B cell (primary cell): ENCODE data around the gene FASTKD2. TPM values are rescaled to one million over a fixed set of nuclear protein-coding genes. Genes with fewer than 3 reads are reported as not detected.

ENCODE experiments used
- ATAC-seq: fragments of 200-7000 bp; cut with Tn5 transposase; one replicate; pipeline ENCODE4 v1.10.0; 2021; ENCODE audit warnings: low read depth, mild to moderate bottlenecking, moderate number of reproducible peaks, moderate library complexity
- CTCF ChIA-PET: fragments of 350-600 bp; sonication (Branson Sonifier 250); formaldehyde crosslinking; loops from one replicate; lab custom pipeline; 2021; ENCODE audit warnings: antibody characterized with exemption, inconsistent platforms; lab: Charles Lee
- POLR2A ChIA-PET: fragments of 350-600 bp; sonication (Branson Sonifier 250); formaldehyde crosslinking; loops from one replicate; lab custom pipeline; 2021; ENCODE audit warnings: antibody characterized with exemption; lab: Charles Lee
- DNase-seq: peaks from one replicate; pipeline ENCODE4 v3.0.0; 2013
- H2AFZ ChIP-seq: 2 replicates; pipeline ENCODE4 v1.6.1; 2012; ENCODE audit warnings: mild to moderate bottlenecking, low read depth, low read length; ENCODE audit not compliant: insufficient read depth, poor library complexity, severe bottlenecking
- H3K27ac ChIP-seq, 2 donors: 1 replicate in 1 of 2; 2 replicates in 1 of 2; pipeline ENCODE4 v1.5.1; 2012 to 2013; ENCODE audit warnings: low read length in 2 of 2, mild to moderate bottlenecking in 2 of 2, moderate library complexity in 1 of 2
- H3K27me3 ChIP-seq, 4 experiments: fragments of 200-600 bp in 1 of 4; sonication (generic) in 1 of 4; replicated peaks in 1 of 4; 1 replicate in 2 of 4; 2 replicates in 2 of 4; pipeline versions ENCODE4 v1.6.1 to v1.7.0; 2013 to 2016; ENCODE audit warnings: low read length in 3 of 4, mild to moderate bottlenecking in 2 of 4, mixed read lengths in 1 of 4, moderate library complexity in 1 of 4; ENCODE audit not compliant: insufficient read depth in 4 of 4, control insufficient read depth in 3 of 4; ENCODE audit errors: control extremely low read depth in 1 of 4
- H3K36me3 ChIP-seq, 2 experiments: replicated peaks in 1 of 2; 1 replicate in 1 of 2; 2 replicates in 1 of 2; pipeline versions ENCODE4 v1.6.1 to v1.7.1; 2013; ENCODE audit warnings: low read length in 1 of 2; ENCODE audit not compliant: insufficient read depth in 2 of 2, control insufficient read depth in 1 of 2; ENCODE audit errors: control extremely low read depth in 1 of 2, extremely low read depth in 1 of 2
- H3K4me1 ChIP-seq, 2 donors: fragments of 200-600 bp in 1 of 2; sonication (generic) in 1 of 2; 1 replicate in 1 of 2; 2 replicates in 1 of 2; pipeline versions ENCODE4 v1.5.1 to v1.6.1; 2013 to 2017; ENCODE audit warnings: low read length in 2 of 2; ENCODE audit not compliant: control insufficient read depth in 2 of 2, insufficient read depth in 2 of 2
- H3K4me2 ChIP-seq: replicated peaks from 2 replicates; pipeline ENCODE3; 2012; ENCODE audit warnings: mild to moderate bottlenecking, low read depth, low read length; ENCODE audit not compliant: poor library complexity, severe bottlenecking
- H3K4me3 ChIP-seq, 5 experiments: fragments of 200-600 bp in 1 of 5; sonication (generic) in 1 of 5; 1 replicate in 3 of 5; 2 replicates in 2 of 5; pipeline versions ENCODE4 v1.5.1 to v1.7.0; 2011 to 2016; ENCODE audit warnings: low read length in 4 of 5, mild to moderate bottlenecking in 4 of 5, low read depth in 2 of 5, control low read depth in 1 of 5, moderate library complexity in 1 of 5; ENCODE audit not compliant: insufficient read depth in 1 of 5; ENCODE audit errors: control extremely low read depth in 1 of 5, extremely low read depth in 1 of 5
- H3K79me2 ChIP-seq: fragments of 200-600 bp; sonication (generic); one replicate; pipeline ENCODE4 v1.6.0; 2016; ENCODE audit warnings: low read length; ENCODE audit not compliant: control insufficient read depth, insufficient read depth
- H3K9ac ChIP-seq: fragments of 200-600 bp; sonication (generic); 2 replicates; pipeline ENCODE4 v1.6.1; 2017; ENCODE audit warnings: mild to moderate bottlenecking, low read length, moderate library complexity
- H3K9me3 ChIP-seq, 3 donors: one replicate each; pipeline versions ENCODE4 v1.6.1 to v1.7.1; 2013; ENCODE audit warnings: low read length in 2 of 3; ENCODE audit not compliant: control insufficient read depth in 2 of 3, insufficient read depth in 1 of 3; ENCODE audit errors: control extremely low read depth in 1 of 3
- H4K20me1 ChIP-seq: 2 replicates; pipeline ENCODE4 v1.6.0; 2012; ENCODE audit warnings: mild to moderate bottlenecking, low read length; ENCODE audit not compliant: insufficient read depth, control insufficient read depth, poor library complexity, severe bottlenecking
- H3K27ac Mint-ChIP-seq: one replicate; pipeline ENCODE4 v1.8.0; 2021; ENCODE audit warnings: mixed read lengths
- H3K27me3 Mint-ChIP-seq: one replicate; pipeline ENCODE4 v1.8.0; 2021; ENCODE audit warnings: mixed read lengths
- H3K4me1 Mint-ChIP-seq: one replicate; pipeline ENCODE4 v1.8.0; 2021; ENCODE audit warnings: mixed read lengths
- H3K4me3 Mint-ChIP-seq: one replicate; pipeline ENCODE4 v1.8.0; 2021; ENCODE audit warnings: mixed read lengths
- H3K9me3 Mint-ChIP-seq: one replicate; pipeline ENCODE4 v1.8.0; 2022; ENCODE audit warnings: mixed read lengths; ENCODE audit not compliant: insufficient read depth
- EZH2 ChIP-seq: IDR thresholded peaks from 2 replicates; pipeline ENCODE4 v1.6.1; 2012; ENCODE audit warnings: borderline replicate concordance, low read depth, mild to moderate bottlenecking, moderate library complexity, low read length; ENCODE audit not compliant: insufficient read depth, poor library complexity, severe bottlenecking
- WGBS: methylation state at CpG from one replicate; pipeline ENCODE4 v1.1.5; 2013; ENCODE audit warnings: missing lambda C conversion rate; ENCODE audit not compliant: insufficient coverage; 5-methylcytosine and 5-hydroxymethylcytosine counted together
- intact Hi-C: fragments of 100-400 bp; cut with micrococcal nuclease; formaldehyde crosslinking; loops from one replicate; pipeline ENCODE4 v1.10.0; 2022
- polyA plus RNA-seq: library from polyadenylated mRNA; depleted of rRNA; stranded (reverse); fragments of >200 nt; gene quantifications from 2 replicates; pipeline ENCODE4 v1.2.3, GENCODE V29; 2012
- total RNA-seq, 2 donors: library from RNA; stranded (reverse); fragments of 120-200 nt in 1 of 2; gene quantifications; 1 replicate in 1 of 2; 2 replicates in 1 of 2; pipeline versions ENCODE4 v1.2.3 to v1.2.4, GENCODE V29; 2013 to 2022
- TF ChIP-seq, protein P1 (sequence below): fragments of 200-600 bp; IDR thresholded peaks from one replicate; pipeline ENCODE4 v1.8.0; 2022; ENCODE audit warnings: antibody characterized with exemption, mild to moderate bottlenecking

FASTKD2 gene
- total and polyA plus RNA-seq, 2 donors (not counting 1 experiment from before 2014, with no cell fraction given) = 16.0 to 20.6 TPM

- Mint-ChIP-seq H3K9me3 (no peaks in the 10 kb centered on the region), H3K27me3 (no peaks in the 10 kb centered on the region), H3K4me1 (no peaks in the 10 kb centered on the region), H3K27ac (no peak overlapping the region), H3K4me3 (no peak overlapping the region)
- TF ChIP-seq EZH2 = no peak
- TF ChIP-seq, protein P1, sequence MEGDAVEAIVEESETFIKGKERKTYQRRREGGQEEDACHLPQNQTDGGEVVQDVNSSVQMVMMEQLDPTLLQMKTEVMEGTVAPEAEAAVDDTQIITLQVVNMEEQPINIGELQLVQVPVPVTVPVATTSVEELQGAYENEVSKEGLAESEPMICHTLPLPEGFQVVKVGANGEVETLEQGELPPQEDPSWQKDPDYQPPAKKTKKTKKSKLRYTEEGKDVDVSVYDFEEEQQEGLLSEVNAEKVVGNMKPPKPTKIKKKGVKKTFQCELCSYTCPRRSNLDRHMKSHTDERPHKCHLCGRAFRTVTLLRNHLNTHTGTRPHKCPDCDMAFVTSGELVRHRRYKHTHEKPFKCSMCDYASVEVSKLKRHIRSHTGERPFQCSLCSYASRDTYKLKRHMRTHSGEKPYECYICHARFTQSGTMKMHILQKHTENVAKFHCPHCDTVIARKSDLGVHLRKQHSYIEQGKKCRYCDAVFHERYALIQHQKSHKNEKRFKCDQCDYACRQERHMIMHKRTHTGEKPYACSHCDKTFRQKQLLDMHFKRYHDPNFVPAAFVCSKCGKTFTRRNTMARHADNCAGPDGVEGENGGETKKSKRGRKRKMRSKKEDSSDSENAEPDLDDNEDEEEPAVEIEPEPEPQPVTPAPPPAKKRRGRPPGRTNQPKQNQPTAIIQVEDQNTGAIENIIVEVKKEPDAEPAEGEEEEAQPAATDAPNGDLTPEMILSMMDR = no peak
- no peak overlapping the region for H3K4me2 ChIP-seq
- H3K79me2 ChIP-seq = no peaks in the 10 kb centered on the region
- no peak overlapping the region for H3K4me3 ChIP-seq
- no peaks in the 10 kb centered on the region for H3K4me1 ChIP-seq
- no peaks in the 10 kb centered on the region for H4K20me1 ChIP-seq
- 100% methylated on average over 2 of the region's 5 CpGs for WGBS
- no peak overlapping the region for H2AFZ ChIP-seq
- no peak overlapping the region for H3K9ac ChIP-seq
- intact Hi-C loops = no loop called here
- no peaks in the 10 kb centered on the region for H3K9me3 ChIP-seq
- peaks cover 2 to 61% of the 10 kb centered on the region in 2 experiments for H3K36me3 ChIP-seq
- DNase-seq (no peak), ATAC-seq (no peak)
- ChIA-PET POLR2A (no interaction called here), CTCF (interaction anchor here (1.0 to 2.3 kb wide), 3 partner anchors 7 to 684 kb away, joined by 3 to 7 read pairs (median 4); no protein-coding TSS in a partner anchor)
- no peaks in the 10 kb centered on the region for H3K27me3 ChIP-seq
- no peak overlapping the region for H3K27ac ChIP-seq
Measured at GRCh38 chr2:206792645-206793044, 27.2 kb downstream of the FASTKD2 start.

GRCh38 chr2:206797376-206797775, 32.0 kb downstream of the FASTKD2 start:
- Histone ChIP-seq H3K27ac (no peak overlapping the region), H3K79me2 (no peaks in the 10 kb centered on the region), H3K27me3 (no peaks in the 10 kb centered on the region), H3K9me3 (no peaks in the 10 kb centered on the region), H2AFZ (no peak overlapping the region), H3K36me3 (peaks cover 0 to 15% of the 10 kb centered on the region in 2 experiments), H3K4me3 (no peak overlapping the region), H3K9ac (no peak overlapping the region), H3K4me1 (peaks cover 0 to 5% of the 10 kb centered on the region in 2 donors), H4K20me1 (no peaks in the 10 kb centered on the region), H3K4me2 (no peak overlapping the region)
- Mint-ChIP-seq H3K27me3 (no peaks in the 10 kb centered on the region), H3K27ac (no peak overlapping the region), H3K4me3 (no peak overlapping the region), H3K9me3 (no peaks in the 10 kb centered on the region), H3K4me1 (peaks cover 11% of the 10 kb centered on the region)
- ChIA-PET CTCF (interaction anchor here (0.7 to 1.5 kb wide), 3 partner anchors 9 to 32 kb away, joined by 3 to 4 read pairs (median 3); partner anchors contain the start of gene FASTKD2), POLR2A (no interaction called here)
- no peak for DNase-seq
- no peak for TF ChIP-seq EZH2
- TF ChIP-seq, protein P1 = no peak
- intact Hi-C loops = no loop called here
- ATAC-seq = no peak
- WGBS = 97% methylated on average over 4 of the region's 4 CpGs
